ENCODE data around the gene RALB. TPM values are rescaled to one million over a fixed set of nuclear protein-coding genes. Genes with fewer than 3 reads are reported as not detected.
A peak's percentile ranks its signal among the peaks of the same experiment; 100 is the strongest.

The RALB gene
- total RNA-seq, 2 donors from 2014 or later: 43.7 to 48.5 TPM

DNA sequence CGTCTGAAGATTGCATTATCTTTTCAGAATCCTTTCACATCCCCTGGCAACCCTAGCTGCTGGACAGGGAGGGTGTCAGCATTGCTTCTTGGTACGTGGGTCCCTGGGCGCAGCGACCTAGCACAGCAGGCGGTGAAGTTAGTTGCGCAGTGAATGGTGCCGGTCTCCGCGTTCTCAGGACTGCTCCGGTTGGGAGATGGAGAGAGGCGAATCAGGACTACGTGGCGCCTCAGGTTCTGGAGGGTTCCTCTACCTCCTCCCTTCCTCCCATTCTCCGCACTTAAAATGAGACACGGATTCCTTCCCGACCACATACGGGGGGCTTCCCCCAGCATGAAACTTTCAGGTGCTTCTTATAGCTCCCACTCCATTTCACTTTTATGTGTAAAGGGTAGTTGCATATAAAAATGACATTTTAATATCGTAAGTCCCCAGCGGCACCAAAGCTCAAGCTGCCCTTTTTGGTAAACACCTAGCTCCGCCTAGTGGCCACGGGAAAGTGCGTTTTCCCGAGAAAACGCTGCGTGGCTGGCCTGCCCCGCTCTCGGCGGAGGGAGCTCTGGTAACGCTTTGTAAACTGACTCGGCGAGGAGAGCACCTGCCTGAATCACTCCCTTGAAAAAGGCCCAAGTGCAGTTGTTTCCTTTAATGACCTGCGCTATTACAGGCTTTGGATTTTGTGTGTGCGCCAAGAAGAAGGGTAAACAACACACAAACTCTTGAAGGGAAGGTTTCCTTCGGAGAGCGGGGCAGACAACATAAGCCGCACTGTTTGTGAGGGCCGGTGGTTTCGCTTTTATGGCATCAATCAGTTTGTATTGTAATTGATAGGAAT is 60.4 kb downstream of the RALB start:
- TF ChIP-seq, protein P1, sequence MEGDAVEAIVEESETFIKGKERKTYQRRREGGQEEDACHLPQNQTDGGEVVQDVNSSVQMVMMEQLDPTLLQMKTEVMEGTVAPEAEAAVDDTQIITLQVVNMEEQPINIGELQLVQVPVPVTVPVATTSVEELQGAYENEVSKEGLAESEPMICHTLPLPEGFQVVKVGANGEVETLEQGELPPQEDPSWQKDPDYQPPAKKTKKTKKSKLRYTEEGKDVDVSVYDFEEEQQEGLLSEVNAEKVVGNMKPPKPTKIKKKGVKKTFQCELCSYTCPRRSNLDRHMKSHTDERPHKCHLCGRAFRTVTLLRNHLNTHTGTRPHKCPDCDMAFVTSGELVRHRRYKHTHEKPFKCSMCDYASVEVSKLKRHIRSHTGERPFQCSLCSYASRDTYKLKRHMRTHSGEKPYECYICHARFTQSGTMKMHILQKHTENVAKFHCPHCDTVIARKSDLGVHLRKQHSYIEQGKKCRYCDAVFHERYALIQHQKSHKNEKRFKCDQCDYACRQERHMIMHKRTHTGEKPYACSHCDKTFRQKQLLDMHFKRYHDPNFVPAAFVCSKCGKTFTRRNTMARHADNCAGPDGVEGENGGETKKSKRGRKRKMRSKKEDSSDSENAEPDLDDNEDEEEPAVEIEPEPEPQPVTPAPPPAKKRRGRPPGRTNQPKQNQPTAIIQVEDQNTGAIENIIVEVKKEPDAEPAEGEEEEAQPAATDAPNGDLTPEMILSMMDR (IDR thresholded peaks at IDR 0.05): peak; percentile 85 to 93
- no peaks in the 10 kb centered on the region for H3K9me3 ChIP-seq
- peak overlapping the region; percentile 15 to 45 for H3K4me3 ChIP-seq
- peak overlapping the region in 1 of 2 donors; percentile 29 for H3K27ac ChIP-seq
- H3K27me3 ChIP-seq: no peaks in the 10 kb centered on the region
- peak; percentile 90 for DNase-seq (ENCODE audit: low spot score)
- no peaks in the 10 kb centered on the region for H3K36me3 ChIP-seq
- H3K4me1 ChIP-seq: peaks cover 0 to 14% of the 10 kb centered on the region in 2 donors

DNA sequence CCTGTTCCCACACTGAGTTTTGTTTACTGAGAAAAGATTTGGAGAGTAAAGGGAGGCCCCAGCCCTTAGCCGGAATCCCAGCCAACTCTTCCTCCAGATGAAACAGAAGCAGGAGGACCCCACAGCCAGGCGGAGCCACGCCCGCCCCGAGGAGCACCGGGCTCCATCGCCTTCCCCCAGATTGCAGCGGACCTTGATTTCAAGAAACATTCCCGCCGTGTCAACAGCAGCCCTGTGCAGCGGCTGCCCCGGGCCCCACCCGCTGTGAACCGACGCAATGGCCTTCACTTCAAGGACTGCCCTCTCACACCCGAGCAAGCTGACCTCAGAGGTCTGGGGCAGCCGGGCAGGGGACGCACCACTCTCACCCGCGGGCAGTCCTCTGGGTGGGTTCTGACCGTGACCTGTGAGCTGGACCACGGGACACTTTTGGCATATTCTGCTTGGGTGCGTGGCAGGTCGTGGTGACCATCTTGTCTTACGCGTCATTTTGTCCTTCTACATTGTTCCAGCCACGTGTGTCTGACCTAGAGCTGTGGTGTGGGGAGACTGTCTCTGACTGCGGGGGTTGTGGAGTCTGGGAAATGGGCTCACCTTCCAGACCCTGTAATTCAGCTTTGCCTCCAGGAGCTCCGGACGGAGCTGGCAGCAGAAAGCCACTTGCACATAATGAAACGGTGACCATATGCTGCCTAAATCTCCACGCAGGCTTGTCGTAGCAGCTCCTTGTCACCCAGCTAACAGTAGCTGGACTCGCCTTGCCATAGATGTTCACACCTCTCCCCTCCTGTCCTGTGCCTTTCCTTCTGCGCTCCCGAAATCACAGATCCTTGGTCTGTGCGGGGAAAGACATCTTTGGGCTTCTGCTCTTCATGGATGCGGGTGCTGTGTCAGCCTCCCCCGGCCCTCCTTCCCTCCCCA is 61.3 kb downstream of the RALB start:
- TF ChIP-seq, protein P1 (IDR thresholded peaks at IDR 0.05): no peak
- Histone ChIP-seq H3K4me3 (peak overlapping the region in 1 of 2 donors; percentile 45), H3K27ac (peak overlapping the region in 1 of 2 donors; percentile 29), H3K4me1 (peaks cover 0 to 19% of the 10 kb centered on the region in 2 donors), H3K27me3 (no peaks in the 10 kb centered on the region), H3K9me3 (no peaks in the 10 kb centered on the region), H3K36me3 (no peaks in the 10 kb centered on the region)
- DNase-seq (ENCODE audit: low spot score): no peak

DNA sequence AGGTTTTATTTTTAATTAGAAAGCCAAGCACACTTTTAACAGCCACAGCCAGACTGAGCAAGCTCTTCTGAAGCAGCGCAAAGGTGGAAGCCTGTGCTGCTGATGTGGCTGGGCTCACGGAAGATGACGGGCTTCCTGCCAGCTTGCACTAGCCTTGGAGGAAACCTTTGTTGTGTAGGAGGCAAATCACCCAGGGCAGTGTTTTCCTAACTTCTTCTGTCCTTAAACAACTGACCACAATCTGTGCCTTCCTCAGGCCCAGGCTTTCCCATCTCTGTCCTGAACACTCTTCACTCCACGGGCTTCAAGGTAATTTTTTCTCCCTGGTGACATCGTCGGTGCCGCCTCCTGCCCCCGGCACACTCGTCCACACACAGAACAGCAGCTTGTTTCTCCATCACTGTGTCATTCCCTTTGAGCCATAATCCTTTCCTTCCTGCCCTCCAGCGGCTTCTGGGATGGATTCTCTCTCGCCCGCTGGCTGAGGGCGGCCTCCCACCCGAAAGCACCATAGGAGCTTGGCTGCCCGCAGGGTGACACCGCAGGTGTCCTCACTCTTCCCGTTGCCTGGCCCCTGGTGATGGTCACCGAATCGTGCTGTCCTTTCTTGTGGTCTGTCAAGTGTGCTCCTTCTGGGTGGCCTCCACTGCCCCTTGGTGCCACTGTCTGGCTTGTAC is 62.2 kb downstream of the RALB start:
- H3K4me3 ChIP-seq: no peak overlapping the region
- peaks cover 0 to 28% of the 10 kb centered on the region in 2 donors for H3K4me1 ChIP-seq
- no peak for DNase-seq (ENCODE audit: low spot score)

DNA sequence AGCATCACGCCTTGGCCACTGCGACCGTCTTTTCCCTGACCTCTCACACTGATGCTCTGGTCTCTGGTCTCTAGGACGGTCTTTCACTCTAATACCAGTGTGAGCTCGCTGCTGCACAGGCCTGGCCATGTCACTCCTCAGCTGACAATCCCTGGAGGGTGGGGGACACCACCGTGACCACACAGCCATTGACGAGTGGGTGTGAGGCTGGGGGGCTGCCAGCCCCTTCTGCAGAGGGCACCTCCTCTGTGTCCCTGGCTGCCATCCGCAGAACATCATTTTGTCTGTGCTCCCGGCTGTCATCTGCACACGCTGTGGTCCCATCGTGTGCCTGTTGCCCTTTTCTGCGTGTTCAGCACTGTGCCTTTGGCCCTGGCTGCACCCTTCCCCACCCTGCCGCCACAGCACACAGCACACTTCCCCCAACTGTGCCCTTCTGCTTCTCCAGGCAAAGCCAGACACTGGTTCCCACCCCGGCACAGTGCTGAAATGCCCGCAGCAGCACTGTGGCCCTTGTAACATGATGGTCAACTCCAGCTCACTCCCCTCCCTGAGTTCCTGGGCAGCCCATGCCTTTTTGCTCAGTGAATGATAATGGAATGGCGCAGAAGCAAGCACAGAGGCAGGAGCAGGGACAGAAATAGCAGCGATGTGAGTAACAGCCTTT is 62.8 kb downstream of the RALB start:
- no peaks in the 10 kb centered on the region for H3K9me3 ChIP-seq
- no peak for DNase-seq (ENCODE audit: low spot score)
- H3K27ac ChIP-seq: no peak overlapping the region
- H3K4me1 ChIP-seq: peaks cover 0 to 30% of the 10 kb centered on the region in 2 donors
- H3K36me3 ChIP-seq: no peaks in the 10 kb centered on the region
- H3K27me3 ChIP-seq: no peaks in the 10 kb centered on the region
- H3K4me3 ChIP-seq: no peak overlapping the region
- TF ChIP-seq, protein P1 (IDR thresholded peaks at IDR 0.05): no peak

More for the DNA sequence above, 62.2 kb downstream of the RALB start:
- Histone ChIP-seq H3K9me3 (no peaks in the 10 kb centered on the region), H3K27ac (no peak overlapping the region), H3K36me3 (no peaks in the 10 kb centered on the region), H3K27me3 (no peaks in the 10 kb centered on the region)
- TF ChIP-seq, protein P1 (IDR thresholded peaks at IDR 0.05): no peak

DNA sequence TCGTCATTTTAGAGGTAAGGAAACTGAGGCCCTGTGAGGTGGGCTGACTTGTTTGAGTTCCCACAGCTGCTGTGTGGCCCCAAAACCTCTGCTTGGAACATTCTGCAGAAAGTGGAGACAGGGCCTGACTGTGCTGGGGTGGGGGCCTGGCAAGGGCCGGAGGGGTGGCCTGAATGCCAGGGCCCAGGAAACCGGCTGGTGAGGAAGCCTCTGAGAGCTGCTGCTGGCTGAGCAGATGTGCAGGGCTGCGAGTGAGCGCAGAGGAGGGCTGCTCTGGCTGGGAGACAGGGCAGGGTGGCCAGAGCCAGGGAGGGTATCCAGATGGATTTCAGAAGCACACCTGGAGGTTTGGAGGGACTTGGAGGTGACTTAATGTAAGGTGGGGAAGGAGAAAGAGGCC is 63.4 kb downstream of the RALB start:
- Histone ChIP-seq H3K9me3 (no peaks in the 10 kb centered on the region), H3K4me3 (no peak overlapping the region), H3K36me3 (no peaks in the 10 kb centered on the region), H3K27ac (no peak overlapping the region), H3K27me3 (no peaks in the 10 kb centered on the region), H3K4me1 (peaks cover 0 to 30% of the 10 kb centered on the region in 2 donors)
- TF ChIP-seq, protein P1 (IDR thresholded peaks at IDR 0.05): no peak
- DNase-seq (ENCODE audit: low spot score): no peak
